IMR-90 (cell line): ENCODE measurements around the gene FOXD4L6. TPM values are rescaled to one million over a fixed set of nuclear protein-coding genes. Genes with fewer than 3 reads are reported as not detected.
"Not testable (repeated sequence)": the region's sequence is repeated elsewhere in the genome, so short reads cannot be mapped to it uniquely, and the experiment has no call there.

Experiments
- ATAC-seq: fragments of 200-7000 bp; cut with Tn5 transposase; 2 replicates; pipeline ENCODE4 v1.9.1; 2020; ENCODE audit warnings: low read depth, mild to moderate bottlenecking, moderate library complexity
- BruUV-seq: library from RNA; stranded (reverse); fragments of 400-500 nt; replicated peaks from 2 replicates; lab custom pipeline; 2021; lab: Mats Ljungman, UMichigan
- CTCF ChIA-PET: fragments of 300-600 bp; formaldehyde crosslinking; extraction: SDS; loops from one replicate; lab custom pipeline; 2021; ENCODE audit warnings: antibody characterized with exemption; lab: Yijun Ruan, JAX
- POLR2A ChIA-PET: fragments of 300-600 bp; sonication (Branson Sonifier 250); formaldehyde crosslinking; loops from one replicate; lab custom pipeline; 2022; ENCODE audit warnings: antibody characterized with exemption; ENCODE audit not compliant: unreplicated experiment; lab: Charles Lee
- DNase-seq: peaks from one replicate; pipeline ENCODE4 v3.0.0; 2013
- H2AFZ ChIP-seq: replicated peaks from 2 replicates; pipeline ENCODE3; 2013; ENCODE audit warnings: low read length, mild to moderate bottlenecking; ENCODE audit not compliant: poor library complexity
- H2AK5ac ChIP-seq: 2 replicates; pipeline ENCODE4 v1.6.1; 2013; ENCODE audit warnings: low read depth, low read length, inconsistent platforms
- H2AK9ac ChIP-seq: replicated peaks from 2 replicates; pipeline ENCODE3; 2013; ENCODE audit warnings: mild to moderate bottlenecking, low read depth, low read length, moderate library complexity; ENCODE audit not compliant: poor library complexity
- H2BK120ac ChIP-seq: 2 replicates; pipeline ENCODE4 v1.6.1; 2013; ENCODE audit warnings: low read depth, low read length, inconsistent platforms
- H2BK15ac ChIP-seq: 3 replicates; pipeline ENCODE4 v1.6.1; 2013; ENCODE audit warnings: low read depth, low read length, inconsistent platforms
- H2BK20ac ChIP-seq: 2 replicates; pipeline ENCODE4 v1.6.1; 2013; ENCODE audit warnings: low read depth, mild to moderate bottlenecking, inconsistent platforms, low read length, moderate library complexity
- H2BK5ac ChIP-seq: 2 replicates; pipeline ENCODE4 v1.6.1; 2013; ENCODE audit warnings: mild to moderate bottlenecking, low read depth, low read length, inconsistent platforms; ENCODE audit not compliant: poor library complexity, severe bottlenecking
- H3K14ac ChIP-seq: replicated peaks from 2 replicates; pipeline ENCODE4 v1.6.1; 2013; ENCODE audit warnings: low read depth, low read length, inconsistent platforms
- H3K18ac ChIP-seq: 2 replicates; pipeline ENCODE4 v1.6.1; 2013; ENCODE audit warnings: low read depth, low read length, control low read depth
- H3K23ac ChIP-seq: 2 replicates; pipeline ENCODE4 v1.6.1; 2013; ENCODE audit warnings: low read depth, low read length, inconsistent platforms
- H3K27ac ChIP-seq: 2 replicates; pipeline ENCODE4 v1.5.1; 2013; ENCODE audit warnings: mild to moderate bottlenecking, control low read depth, low read length; ENCODE audit not compliant: insufficient read depth
- H3K27me3 ChIP-seq: 2 replicates; pipeline ENCODE4 v1.6.1; 2013; ENCODE audit warnings: low read length; ENCODE audit not compliant: control insufficient read depth, insufficient read depth
- H3K36me3 ChIP-seq: 2 replicates; pipeline ENCODE4 v1.6.1; 2013; ENCODE audit warnings: low read length, mixed read lengths; ENCODE audit not compliant: control insufficient read depth, insufficient read depth
- H3K4ac ChIP-seq: 2 replicates; pipeline ENCODE4 v1.6.1; 2013; ENCODE audit warnings: low read depth, low read length, inconsistent platforms
- H3K4me1 ChIP-seq: 2 replicates; pipeline ENCODE4 v1.6.1; 2013; ENCODE audit warnings: low read length, mixed read lengths; ENCODE audit not compliant: control insufficient read depth, insufficient read depth
- H3K4me2 ChIP-seq: 2 replicates; pipeline ENCODE4 v1.6.1; 2013; ENCODE audit warnings: low read depth, mild to moderate bottlenecking, control low read depth, low read length, moderate library complexity
- H3K4me3 ChIP-seq: 2 replicates; pipeline ENCODE4 v1.5.1; 2013; ENCODE audit warnings: low read depth, mild to moderate bottlenecking, control low read depth, low read length, moderate library complexity; ENCODE audit not compliant: insufficient read depth
- H3K56ac ChIP-seq: 2 replicates; pipeline ENCODE4 v1.6.1; 2013; ENCODE audit warnings: low read length, inconsistent platforms; ENCODE audit not compliant: insufficient read depth; ENCODE audit errors: extremely low read depth
- H3K79me1 ChIP-seq, 2 experiments: 2 replicates each; pipeline ENCODE4 v1.6.1; 2013; ENCODE audit warnings: low read length in 2 of 2, inconsistent platforms in 1 of 2, low read depth in 1 of 2
- H3K9ac ChIP-seq: 2 replicates; pipeline ENCODE4 v1.6.1; 2013; ENCODE audit warnings: low read depth, low read length, control low read depth
- H3K9me1 ChIP-seq: 2 replicates; pipeline ENCODE4 v1.6.1; 2013; ENCODE audit warnings: low read length, inconsistent platforms; ENCODE audit not compliant: insufficient read depth
- H3K9me3 ChIP-seq: 2 replicates; pipeline ENCODE4 v1.6.1; 2013; ENCODE audit warnings: low read length; ENCODE audit not compliant: control insufficient read depth, insufficient read depth
- H4K20me1 ChIP-seq: 2 replicates; pipeline ENCODE4 v1.6.1; 2013; ENCODE audit warnings: low read length, inconsistent platforms; ENCODE audit not compliant: insufficient read depth
- H4K5ac ChIP-seq: 2 replicates; pipeline ENCODE4 v1.6.1; 2013; ENCODE audit warnings: mild to moderate bottlenecking, low read depth, low read length, control low read depth
- H4K8ac ChIP-seq, 2 experiments: 2 replicates each; pipeline ENCODE4 v1.6.1; 2013; ENCODE audit warnings: low read depth in 2 of 2, low read length in 2 of 2, control low read depth in 1 of 2, inconsistent platforms in 1 of 2
- H4K91ac ChIP-seq: 2 replicates; pipeline ENCODE4 v1.6.1; 2013; ENCODE audit warnings: low read depth, low read length, inconsistent platforms; ENCODE audit not compliant: insufficient read depth
- WGBS, 2 experiments: methylation state at CpG; one replicate each; pipeline versions ENCODE4 v1.1.5 to v1.1.7; 2013; ENCODE audit warnings: missing lambda C conversion rate in 2 of 2; ENCODE audit not compliant: insufficient read length in 1 of 2; ENCODE audit errors: extremely low coverage in 2 of 2; 5-methylcytosine and 5-hydroxymethylcytosine counted together
- dilution Hi-C: fragments of 300-500 bp; cut with HindIII; formaldehyde crosslinking; loops from one replicate; pipeline ENCODE4 v1.14.3; 2018; ENCODE audit warnings: low sequenced_read_pairs; ENCODE audit not compliant: unreplicated experiment
- in situ Hi-C: fragments of 300-500 bp; cut with MboI; formaldehyde crosslinking; loops from 3 replicates; pipeline ENCODE4 v1.14.3; 2019; ENCODE audit warnings: low sequenced_read_pairs, inconsistent platforms, mixed read lengths
- intact Hi-C: fragments of 100-400 bp; cut with micrococcal nuclease; formaldehyde crosslinking; loops from 2 replicates; pipeline ENCODE4 v1.10.0; 2022
- polyA plus RNA-seq, 3 experiments: library from polyadenylated mRNA; depleted of rRNA; stranded (reverse); fragments of >200 nt; gene quantifications; 2 replicates each; pipeline ENCODE4 v1.2.3, GENCODE V29; 2012; ENCODE audit warnings: low replicate concordance in 1 of 3
- total RNA-seq: library from RNA; depleted of rRNA; stranded (reverse); fragments of >200 nt; gene quantifications from 2 replicates; pipeline ENCODE4 v1.2.3, GENCODE V29; 2012

The FOXD4L6 gene
- total and polyA plus RNA-seq, 2 of the 4 experiments (the other 2 are of a cell fraction) = not detected

- BruUV-seq, intact Hi-C loops: not testable (repeated sequence)
These were observed 19.7 kb downstream of the FOXD4L6 start for GRCh38 chr9:41108816-41109215.

GRCh38 chr9:41106472-41107116, 21.9 kb downstream of the FOXD4L6 start:
- H4K20me1 ChIP-seq, H4K8ac ChIP-seq, H4K91ac ChIP-seq, H2BK120ac ChIP-seq, H3K14ac ChIP-seq, in situ Hi-C loops, H2BK5ac ChIP-seq, CTCF ChIA-PET, H3K4ac ChIP-seq, H3K56ac ChIP-seq, H4K5ac ChIP-seq, H3K36me3 ChIP-seq, H2AFZ ChIP-seq, ATAC-seq, H3K9me1 ChIP-seq, H2BK20ac ChIP-seq, H3K9ac ChIP-seq, H3K23ac ChIP-seq, H2BK15ac ChIP-seq, H2AK9ac ChIP-seq, H3K18ac ChIP-seq, intact Hi-C loops, H3K9me3 ChIP-seq, H2AK5ac ChIP-seq, H3K4me1 ChIP-seq, H3K79me1 ChIP-seq, H3K27me3 ChIP-seq, H3K4me2 ChIP-seq, BruUV-seq, DNase-seq, dilution Hi-C loops, POLR2A ChIA-PET, H3K27ac ChIP-seq, H3K4me3 ChIP-seq: not testable (repeated sequence)
- no CpG with 5 or more reads among the region's 34 CpGs for WGBS, 2 experiments

More at GRCh38 chr9:41108816-41109215, 19.7 kb downstream of the FOXD4L6 start:
- H3K4me1 ChIP-seq, CTCF ChIA-PET, H3K9me1 ChIP-seq, in situ Hi-C loops, H2BK15ac ChIP-seq, H3K18ac ChIP-seq, H3K9ac ChIP-seq, H3K56ac ChIP-seq, H3K36me3 ChIP-seq, ATAC-seq, H3K23ac ChIP-seq, H3K79me1 ChIP-seq, H3K14ac ChIP-seq, H4K91ac ChIP-seq, H2BK20ac ChIP-seq, H2BK120ac ChIP-seq, H3K4ac ChIP-seq, H3K27ac ChIP-seq, H3K4me3 ChIP-seq, POLR2A ChIA-PET, H3K9me3 ChIP-seq, dilution Hi-C loops, H4K20me1 ChIP-seq, H2AK5ac ChIP-seq, H2BK5ac ChIP-seq, DNase-seq, H4K8ac ChIP-seq, H2AFZ ChIP-seq, H2AK9ac ChIP-seq, H3K27me3 ChIP-seq, H4K5ac ChIP-seq, H3K4me2 ChIP-seq: not testable (repeated sequence)
- no CpG with 5 or more reads among the region's 22 CpGs for WGBS, 2 experiments
